ENCODE data around the gene MSANTD2. TPM values are rescaled to one million over a fixed set of nuclear protein-coding genes. Genes with fewer than 3 reads are reported as not detected.

Gene MSANTD2
- total and polyA plus RNA-seq, 2 experiments from 2014 or later: 18.7 to 34.4 TPM

GRCh38 chr11:124842305-124842704, 42.1 kb upstream of the MSANTD2 start:
- H3K36me3 Mint-ChIP-seq (ENCODE audit: low read depth): no peaks in the 10 kb centered on the region
- no peak overlapping the region for H2AFZ ChIP-seq
- H3K4me1 Mint-ChIP-seq: peaks cover 23% of the 10 kb centered on the region
- no peak for DNase-seq (ENCODE audit: low spot score)
- H3F3A ChIP-seq (replicated peaks; ENCODE audit: low read depth): peaks cover 28% of the 10 kb centered on the region; the same call in 1 of the 2 replicates
- H3K4me2 ChIP-seq: peak overlapping the region; percentile 86
- peak overlapping the region; percentile 54; the same call in 1 of the 2 replicates for H3K4me3 ChIP-seq
- H3K4me3 Mint-ChIP-seq: peak overlapping the region; percentile 65; the same call in 2 of the 3 replicates
- ATAC-seq: no peak
- peaks cover 38% of the 10 kb centered on the region for H4K20me1 ChIP-seq (replicated peaks; ENCODE audit: insufficient read depth)
- H3K79me2 ChIP-seq (replicated peaks; ENCODE audit: insufficient read depth): no peaks in the 10 kb centered on the region
- peaks cover 4% of the 10 kb centered on the region; the same call in 2 of the 3 replicates for H3K9me3 Mint-ChIP-seq
- no peaks in the 10 kb centered on the region for H3K9me2 ChIP-seq (ENCODE audit: insufficient read depth)
- no peaks in the 10 kb centered on the region for H3K36me3 ChIP-seq (ENCODE audit: insufficient read depth)
- no peak for TF ChIP-seq ETS1 (IDR thresholded peaks at IDR 0.05)
- TF ChIP-seq POLR2AphosphoS5 (IDR thresholded peaks at IDR 0.05; ENCODE audit: low read depth): no peak
- no peak for TF ChIP-seq EZH2phosphoT487 (IDR thresholded peaks at IDR 0.05; ENCODE audit: unreplicated experiment)
- TF ChIP-seq STAT1 (IDR thresholded peaks at IDR 0.05; ENCODE audit: unreplicated experiment): no peak
- TF ChIP-seq ZNF462 (CRISPR knock-in tag; IDR thresholded peaks at IDR 0.05): no peak
- TF ChIP-seq CREB1 (CRISPR knock-in tag; IDR thresholded peaks at IDR 0.05; ENCODE audit: low read depth): no peak
- no peak for TF ChIP-seq NANOG (IDR thresholded peaks at IDR 0.05; ENCODE audit: borderline replicate concordance)
- no peak for TF ChIP-seq ZNF114 (CRISPR knock-in tag; IDR thresholded peaks at IDR 0.05)
- TF ChIP-seq REST (IDR thresholded peaks at IDR 0.05; ENCODE audit: unreplicated experiment): no peak
- no peak for TF ChIP-seq EZH2 (IDR thresholded peaks at IDR 0.05; ENCODE audit: low read depth, unreplicated experiment)
- no peak for TF ChIP-seq ZNF331 (CRISPR knock-in tag; IDR thresholded peaks at IDR 0.05; ENCODE audit: low read depth)
- no peak for TF ChIP-seq JUNB (IDR thresholded peaks at IDR 0.05; ENCODE audit: unreplicated experiment)
- TF ChIP-seq CTCF (conservative IDR thresholded peaks at IDR 0.05; ENCODE audit: low read depth in 2 of 2): no peak
- H3K27me3 ChIP-seq (ENCODE audit: insufficient read depth): peaks cover 100% of the 10 kb centered on the region
- peaks cover 17% of the 10 kb centered on the region for H3K4me1 ChIP-seq (ENCODE audit: insufficient read depth)
- H3K27me3 Mint-ChIP-seq (ENCODE audit: insufficient read depth, low read depth, poor library complexity): peaks cover 20% of the 10 kb centered on the region
- no peak overlapping the region for H3K27ac Mint-ChIP-seq
- H3K27ac ChIP-seq (ENCODE audit: low read depth): no peak overlapping the region
